Calu3 (cell line): ENCODE results near the gene TRIM71. TPM values are rescaled to one million over a fixed set of nuclear protein-coding genes. Genes with fewer than 3 reads are reported as not detected.

Experiments
- BruUV-seq: library from RNA; stranded (reverse); fragments of 400-500 nt; replicated peaks from 2 replicates; lab custom pipeline; 2021; lab: Mats Ljungman, UMichigan
- CTCF ChIA-PET: fragments of 300-600 bp; sonication (Branson Sonifier 250); formaldehyde crosslinking; loops from one replicate; lab custom pipeline; 2022; ENCODE audit warnings: antibody characterized with exemption; lab: Charles Lee
- DNase-seq: peaks from one replicate; pipeline ENCODE4 v3.0.0; 2022
- H3K27ac Mint-ChIP-seq: one replicate; pipeline ENCODE4 v1.8.0; 2022; ENCODE audit warnings: mixed read lengths; ENCODE audit not compliant: unreplicated experiment
- H3K27me3 Mint-ChIP-seq: one replicate; pipeline ENCODE4 v1.8.0; 2022; ENCODE audit warnings: mixed read lengths; ENCODE audit not compliant: unreplicated experiment
- H3K36me3 Mint-ChIP-seq: one replicate; pipeline ENCODE4 v1.8.0; 2022; ENCODE audit warnings: mild to moderate bottlenecking, moderate library complexity, mixed read lengths; ENCODE audit not compliant: insufficient read depth, unreplicated experiment
- H3K4me1 Mint-ChIP-seq: one replicate; pipeline ENCODE4 v1.8.0; 2022; ENCODE audit warnings: mild to moderate bottlenecking, low read depth, mixed read lengths; ENCODE audit not compliant: unreplicated experiment
- H3K4me3 Mint-ChIP-seq: one replicate; pipeline ENCODE4 v1.8.0; 2022; ENCODE audit warnings: mild to moderate bottlenecking, low read depth, moderate library complexity, mixed read lengths; ENCODE audit not compliant: unreplicated experiment
- H3K9me3 Mint-ChIP-seq: one replicate; pipeline ENCODE4 v1.8.0; 2022; ENCODE audit warnings: low read depth, mixed read lengths; ENCODE audit not compliant: unreplicated experiment
- intact Hi-C: fragments of 100-400 bp; cut with micrococcal nuclease; formaldehyde crosslinking; loops from one replicate; pipeline ENCODE4 v1.10.0; 2022; ENCODE audit not compliant: unreplicated experiment
- total RNA-seq: library from RNA; stranded (reverse); gene quantifications from 2 replicates; pipeline ENCODE4 v1.2.3, GENCODE V29; 2022
- TF ChIP-seq, protein P1 (sequence below): fragments of 200-600 bp; IDR thresholded peaks from one replicate; pipeline ENCODE4 v1.8.0; 2022; ENCODE audit warnings: antibody characterized with exemption; ENCODE audit not compliant: unreplicated experiment

Gene TRIM71
- total RNA-seq, 1 experiment from 2014 or later = not detected

DNA sequence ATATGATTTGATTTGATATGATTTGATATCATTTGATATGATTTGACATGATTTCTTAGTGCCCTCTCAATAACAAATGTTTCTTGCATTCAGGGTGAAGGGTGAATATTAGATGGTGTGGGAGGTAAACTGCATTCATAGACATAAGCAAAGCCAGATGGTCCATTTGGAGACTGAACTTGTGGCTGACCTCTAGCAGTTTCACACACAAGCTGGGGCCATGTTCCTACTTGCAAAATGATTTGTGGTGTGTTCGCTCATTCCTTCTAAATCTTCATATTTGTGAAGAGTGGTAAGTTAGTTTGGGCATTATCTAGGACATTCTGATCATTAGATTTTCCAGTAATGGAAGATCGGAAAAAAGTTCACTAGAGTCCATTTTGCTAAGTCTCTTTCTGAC lies 93.2 kb downstream of the TRIM71 start:
- CTCF ChIA-PET = no interaction called here
- BruUV-seq = no TSS peak
- DNase-seq = no peak
- intact Hi-C loops = no loop called here
- no peaks in the 10 kb centered on the region for H3K27me3 Mint-ChIP-seq
- H3K4me1 Mint-ChIP-seq = no peaks in the 10 kb centered on the region
- H3K36me3 Mint-ChIP-seq = no peaks in the 10 kb centered on the region
- H3K4me3 Mint-ChIP-seq = no peak overlapping the region
- H3K27ac Mint-ChIP-seq = no peak overlapping the region
- TF ChIP-seq, protein P1, sequence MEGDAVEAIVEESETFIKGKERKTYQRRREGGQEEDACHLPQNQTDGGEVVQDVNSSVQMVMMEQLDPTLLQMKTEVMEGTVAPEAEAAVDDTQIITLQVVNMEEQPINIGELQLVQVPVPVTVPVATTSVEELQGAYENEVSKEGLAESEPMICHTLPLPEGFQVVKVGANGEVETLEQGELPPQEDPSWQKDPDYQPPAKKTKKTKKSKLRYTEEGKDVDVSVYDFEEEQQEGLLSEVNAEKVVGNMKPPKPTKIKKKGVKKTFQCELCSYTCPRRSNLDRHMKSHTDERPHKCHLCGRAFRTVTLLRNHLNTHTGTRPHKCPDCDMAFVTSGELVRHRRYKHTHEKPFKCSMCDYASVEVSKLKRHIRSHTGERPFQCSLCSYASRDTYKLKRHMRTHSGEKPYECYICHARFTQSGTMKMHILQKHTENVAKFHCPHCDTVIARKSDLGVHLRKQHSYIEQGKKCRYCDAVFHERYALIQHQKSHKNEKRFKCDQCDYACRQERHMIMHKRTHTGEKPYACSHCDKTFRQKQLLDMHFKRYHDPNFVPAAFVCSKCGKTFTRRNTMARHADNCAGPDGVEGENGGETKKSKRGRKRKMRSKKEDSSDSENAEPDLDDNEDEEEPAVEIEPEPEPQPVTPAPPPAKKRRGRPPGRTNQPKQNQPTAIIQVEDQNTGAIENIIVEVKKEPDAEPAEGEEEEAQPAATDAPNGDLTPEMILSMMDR = no peak
- no peaks in the 10 kb centered on the region for H3K9me3 Mint-ChIP-seq

DNA sequence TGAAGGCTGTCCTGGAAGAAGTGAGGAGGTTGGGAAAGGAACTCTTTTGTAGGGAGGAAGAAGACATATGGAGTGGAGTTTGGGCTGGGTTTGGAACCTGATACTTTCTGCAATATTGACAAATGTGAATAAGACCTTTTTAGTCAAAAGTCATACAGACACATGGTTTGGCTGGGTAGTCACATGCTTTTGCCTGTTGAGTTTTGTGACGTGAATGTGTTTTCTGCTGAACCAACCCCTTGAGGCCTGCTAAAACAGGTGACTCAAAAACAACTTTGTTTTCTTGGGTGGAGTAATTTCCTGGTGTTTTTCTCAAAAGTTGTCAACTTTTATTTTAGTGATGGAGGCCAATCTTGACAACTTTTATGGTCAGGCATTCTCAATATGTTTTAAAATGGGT lies 94.2 kb downstream of the TRIM71 start:
- CTCF ChIA-PET = no interaction called here
- TF ChIP-seq, protein P1 = no peak
- Mint-ChIP-seq H3K9me3 (no peaks in the 10 kb centered on the region), H3K27me3 (peaks cover 5% of the 10 kb centered on the region), H3K36me3 (no peaks in the 10 kb centered on the region), H3K4me3 (no peak overlapping the region), H3K4me1 (no peaks in the 10 kb centered on the region), H3K27ac (no peak overlapping the region)
- no TSS peak for BruUV-seq
- no peak for DNase-seq
- intact Hi-C loops = no loop called here

DNA sequence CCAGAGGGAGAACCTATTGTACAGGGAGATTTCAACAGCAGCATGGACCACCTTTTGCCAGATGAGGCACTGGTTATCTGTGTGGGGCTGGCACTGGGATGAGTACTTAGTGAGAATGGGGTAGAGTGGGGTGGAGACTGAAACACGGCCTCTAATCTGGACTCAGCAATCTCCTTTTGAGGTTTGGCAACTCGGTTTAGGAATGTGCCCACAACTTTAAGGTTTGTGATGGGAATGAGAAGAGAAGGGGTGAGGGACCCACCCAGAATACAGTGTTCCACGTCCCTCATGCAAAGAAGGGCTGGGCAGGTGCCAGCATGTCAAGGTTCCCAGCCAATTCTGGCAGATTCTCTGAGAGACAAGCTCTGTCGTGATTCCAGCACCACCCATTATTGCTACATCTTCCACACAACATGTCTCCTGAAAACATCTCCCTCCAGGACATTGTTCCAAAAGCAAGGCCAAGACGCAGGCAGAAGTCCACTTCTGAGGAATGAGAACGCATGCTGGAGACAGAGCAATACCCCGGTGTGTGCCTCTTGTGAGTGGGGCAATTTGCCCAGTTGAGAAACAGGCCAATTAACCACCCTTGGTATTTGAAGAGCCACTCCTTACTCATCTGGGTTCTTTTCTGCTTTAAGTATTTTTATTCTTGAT lies 96.1 kb downstream of the TRIM71 start:
- TF ChIP-seq, protein P1 = no peak
- H3K27me3 Mint-ChIP-seq = peaks cover 8% of the 10 kb centered on the region
- no peaks in the 10 kb centered on the region for H3K4me1 Mint-ChIP-seq
- no peak overlapping the region for H3K27ac Mint-ChIP-seq
- H3K36me3 Mint-ChIP-seq = no peaks in the 10 kb centered on the region
- H3K9me3 Mint-ChIP-seq = no peaks in the 10 kb centered on the region
- BruUV-seq = no TSS peak
- H3K4me3 Mint-ChIP-seq = no peak overlapping the region
- intact Hi-C loops = no loop called here
- DNase-seq = no peak
- CTCF ChIA-PET = no interaction called here

DNA sequence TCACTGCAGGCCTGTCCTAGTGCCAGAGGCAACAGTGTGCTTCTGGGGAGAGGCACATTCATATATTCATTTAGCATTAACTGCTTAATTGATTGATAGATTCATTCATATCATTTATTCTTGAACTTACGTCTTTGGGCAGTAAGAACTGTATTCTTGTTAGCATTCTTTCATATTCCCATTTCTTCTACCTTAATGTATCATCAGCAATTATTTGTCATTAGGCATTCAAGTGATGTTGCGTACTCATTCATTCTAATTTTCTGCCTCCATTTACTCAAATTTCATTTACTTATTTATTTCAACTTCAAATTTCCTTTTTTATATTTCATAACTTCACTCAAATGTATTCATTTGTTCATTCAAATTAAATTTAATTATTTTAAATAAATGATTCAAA lies 102.1 kb downstream of the TRIM71 start:
- DNase-seq = no peak

More for the DNA sequence above, 102.1 kb downstream of the TRIM71 start:
- H3K9me3 Mint-ChIP-seq = no peaks in the 10 kb centered on the region
- intact Hi-C loops = no loop called here
- no peaks in the 10 kb centered on the region for H3K4me1 Mint-ChIP-seq
- BruUV-seq = no TSS peak
- CTCF ChIA-PET = no interaction called here
- H3K4me3 Mint-ChIP-seq = no peak overlapping the region
- peaks cover 21% of the 10 kb centered on the region for H3K27me3 Mint-ChIP-seq
- TF ChIP-seq, protein P1 = no peak
- H3K36me3 Mint-ChIP-seq = no peaks in the 10 kb centered on the region
- no peak overlapping the region for H3K27ac Mint-ChIP-seq
